Testis (tissue), 3 donors: ENCODE results near the gene STARD9. TPM values are rescaled to one million over a fixed set of nuclear protein-coding genes. Genes with fewer than 3 reads are reported as not detected.

Experiments used
- DNase-seq: peaks from one replicate; pipeline ENCODE4 v3.0.0-alpha.2; 2019
- H3K27ac ChIP-seq, 2 donors: fragments of 200-600 bp; sonication (generic); one replicate each; pipeline ENCODE4 v1.5.1; 2019
- H3K27me3 ChIP-seq: fragments of 200-600 bp; sonication (generic); one replicate; pipeline ENCODE4 v1.5.1; 2019
- H3K36me3 ChIP-seq: fragments of 200-600 bp; sonication (generic); one replicate; pipeline ENCODE4 v1.5.1; 2017; ENCODE audit warnings: low read depth; ENCODE audit errors: missing control alignments
- H3K4me1 ChIP-seq: fragments of 200-600 bp; sonication (generic); one replicate; pipeline ENCODE4 v1.5.1; 2019
- H3K4me3 ChIP-seq, 2 donors: fragments of 200-600 bp; sonication (generic); one replicate each; pipeline ENCODE4 v1.5.1; 2017 to 2019
- H3K9me3 ChIP-seq: fragments of 200-600 bp; sonication (generic); one replicate; pipeline ENCODE4 v1.5.1; 2017
- POLR2A ChIP-seq: fragments of 450-650 bp; IDR thresholded peaks from one replicate; pipeline ENCODE4 v1.6.1; 2017; ENCODE audit warnings: antibody characterized with exemption, mild to moderate bottlenecking, moderate library complexity
- WGBS, 2 donors: methylation state at CpG; one replicate each; pipeline ENCODE4 v1.1.5; 2018; 5-methylcytosine and 5-hydroxymethylcytosine counted together
- intact Hi-C: fragments of 100-400 bp; cut with DNase I; formaldehyde crosslinking; loops from one replicate; pipeline ENCODE4 v1.15.1; 2023; ENCODE audit warnings: low total_unique reads
- polyA plus RNA-seq: library from polyadenylated mRNA; stranded (reverse); fragments of 350-450 nt; fragmentation: Illumina TruSeq; extraction: RNeasy Lipid Tissue Mini Kit (QIAGEN cat#74804); gene quantifications from one replicate; pipeline ENCODE4 v1.2.3, GENCODE V29; 2014; ENCODE audit warnings: low read depth, low replicate concordance; ENCODE audit not compliant: insufficient read depth
- total RNA-seq, 2 donors: library from RNA; depleted of rRNA; stranded (reverse); fragments of >200 nt; gene quantifications; one replicate each; pipeline ENCODE4 v1.2.3, GENCODE V29; 2016
- TF ChIP-seq, protein P1 (sequence below), 3 experiments: fragments of 450-650 bp in 2 of 3; fragments of 200-600 bp in 1 of 3; sonication (generic) in 1 of 3; IDR thresholded peaks; one replicate each; pipeline ENCODE4 v1.5.1; 2016 to 2019; ENCODE audit warnings: antibody characterized with exemption in 3 of 3, mild to moderate bottlenecking in 2 of 3, moderate library complexity in 1 of 3

Gene STARD9
- total and polyA plus RNA-seq, 3 donors from 2014 or later: 41.1 to 137 (median 132) TPM

DNA sequence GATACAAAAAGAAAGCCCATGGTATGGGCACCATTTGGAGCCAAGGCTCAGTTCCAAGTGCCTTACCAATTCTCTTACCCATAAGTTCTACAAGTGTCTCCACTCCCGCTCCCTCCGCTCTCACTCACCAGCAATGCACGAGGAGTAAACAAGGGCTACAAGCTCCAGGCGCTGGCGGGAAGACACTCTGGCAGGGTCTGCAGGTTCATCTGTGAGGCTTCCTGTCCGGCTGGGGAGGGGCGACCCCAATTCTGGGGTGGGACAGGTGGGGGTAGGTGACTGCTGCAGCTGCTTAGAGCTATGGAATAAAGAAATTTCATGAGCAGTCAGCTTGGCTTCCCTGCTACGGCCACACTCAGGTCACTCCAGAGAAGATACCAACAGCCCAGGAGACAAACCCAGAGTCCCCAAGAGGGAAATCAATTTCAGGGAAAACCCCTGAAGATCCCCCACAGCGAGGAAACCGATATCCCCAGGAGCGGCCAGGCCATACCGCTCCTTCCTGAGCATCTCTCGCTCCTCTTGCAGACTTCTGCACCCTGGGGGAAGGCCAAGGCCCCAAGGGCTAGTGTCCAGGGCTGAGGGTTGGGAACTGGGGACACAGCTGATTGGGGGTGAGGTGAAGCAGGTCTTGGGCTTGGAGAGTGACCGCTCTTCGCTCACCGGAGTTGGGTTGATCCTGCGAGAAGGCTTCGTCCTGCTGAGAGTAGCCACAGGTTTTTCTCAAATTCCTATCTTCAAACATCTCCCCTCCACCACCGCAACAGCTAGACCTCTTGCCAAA, 160.2 kb downstream of the STARD9 start:
- Histone ChIP-seq H3K4me1 (peaks cover 11% of the 10 kb centered on the region), H3K9me3 (no peaks in the 10 kb centered on the region), H3K4me3 (peak overlapping the region; percentile 80 to 87), H3K27ac (peak overlapping the region; percentile 25 to 96), H3K36me3 (no peaks in the 10 kb centered on the region), H3K27me3 (no peaks in the 10 kb centered on the region)
- intact Hi-C loops: loop anchor here (10.0 kb wide), 1 partner anchor 189 kb away; the partner anchor contains the start of gene TTBK2
- WGBS, 2 donors: 44 to 64% methylated on average over 8 to 19 of the region's 19 CpGs
- TF ChIP-seq, protein P1, sequence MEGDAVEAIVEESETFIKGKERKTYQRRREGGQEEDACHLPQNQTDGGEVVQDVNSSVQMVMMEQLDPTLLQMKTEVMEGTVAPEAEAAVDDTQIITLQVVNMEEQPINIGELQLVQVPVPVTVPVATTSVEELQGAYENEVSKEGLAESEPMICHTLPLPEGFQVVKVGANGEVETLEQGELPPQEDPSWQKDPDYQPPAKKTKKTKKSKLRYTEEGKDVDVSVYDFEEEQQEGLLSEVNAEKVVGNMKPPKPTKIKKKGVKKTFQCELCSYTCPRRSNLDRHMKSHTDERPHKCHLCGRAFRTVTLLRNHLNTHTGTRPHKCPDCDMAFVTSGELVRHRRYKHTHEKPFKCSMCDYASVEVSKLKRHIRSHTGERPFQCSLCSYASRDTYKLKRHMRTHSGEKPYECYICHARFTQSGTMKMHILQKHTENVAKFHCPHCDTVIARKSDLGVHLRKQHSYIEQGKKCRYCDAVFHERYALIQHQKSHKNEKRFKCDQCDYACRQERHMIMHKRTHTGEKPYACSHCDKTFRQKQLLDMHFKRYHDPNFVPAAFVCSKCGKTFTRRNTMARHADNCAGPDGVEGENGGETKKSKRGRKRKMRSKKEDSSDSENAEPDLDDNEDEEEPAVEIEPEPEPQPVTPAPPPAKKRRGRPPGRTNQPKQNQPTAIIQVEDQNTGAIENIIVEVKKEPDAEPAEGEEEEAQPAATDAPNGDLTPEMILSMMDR (IDR thresholded peaks at IDR 0.05): no peak
- TF ChIP-seq POLR2A: no peak
- DNase-seq: no peak

DNA sequence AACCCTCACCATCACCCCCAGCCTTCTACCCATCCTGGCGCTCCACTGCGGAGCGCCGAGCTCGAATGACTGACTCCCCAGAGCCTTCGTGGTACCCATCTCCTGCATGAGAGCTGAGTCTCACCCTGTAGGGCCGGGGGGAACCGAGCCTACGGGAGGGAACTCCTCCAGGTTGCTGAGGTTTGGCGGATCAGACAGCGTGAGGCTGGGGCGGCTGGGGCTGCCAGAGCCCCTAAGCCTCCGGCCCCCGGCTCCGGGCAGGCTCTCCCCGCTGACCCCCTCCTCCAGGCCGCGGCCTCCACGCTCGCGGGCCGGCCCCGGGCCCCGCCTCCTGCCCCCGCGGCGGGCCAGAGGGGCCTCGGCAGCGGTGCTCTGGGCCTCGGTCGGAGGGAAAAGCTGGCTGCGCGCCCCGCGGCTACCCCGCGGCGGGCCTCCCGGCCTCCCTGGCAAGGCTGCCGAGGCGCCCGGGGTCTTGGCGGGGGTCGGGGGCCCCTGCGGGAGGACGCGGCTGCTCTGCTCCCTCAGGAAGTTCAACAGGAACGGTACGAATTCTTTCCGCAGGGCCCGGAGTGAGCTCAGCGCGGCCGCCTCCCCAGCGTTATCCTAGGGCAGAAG, 160.9 kb downstream of the STARD9 start:
- no peaks in the 10 kb centered on the region for H3K36me3 ChIP-seq
- intact Hi-C loops: loop anchor here (10.0 kb wide), 1 partner anchor 189 kb away; the partner anchor contains the start of gene TTBK2
- peaks cover 11% of the 10 kb centered on the region for H3K4me1 ChIP-seq
- 1% methylated on average over 29 of the region's 55 CpGs; no CpG with 5 or more reads in 1 of the 2 donors for WGBS, 2 donors
- no peak for TF ChIP-seq POLR2A
- TF ChIP-seq, protein P1 (IDR thresholded peaks at IDR 0.05): no peak
- peak overlapping the region; percentile 80 to 87 for H3K4me3 ChIP-seq
- no peaks in the 10 kb centered on the region for H3K27me3 ChIP-seq
- no peak for DNase-seq
- peak overlapping the region; percentile 76 to 96 for H3K27ac ChIP-seq
- H3K9me3 ChIP-seq: no peaks in the 10 kb centered on the region

DNA sequence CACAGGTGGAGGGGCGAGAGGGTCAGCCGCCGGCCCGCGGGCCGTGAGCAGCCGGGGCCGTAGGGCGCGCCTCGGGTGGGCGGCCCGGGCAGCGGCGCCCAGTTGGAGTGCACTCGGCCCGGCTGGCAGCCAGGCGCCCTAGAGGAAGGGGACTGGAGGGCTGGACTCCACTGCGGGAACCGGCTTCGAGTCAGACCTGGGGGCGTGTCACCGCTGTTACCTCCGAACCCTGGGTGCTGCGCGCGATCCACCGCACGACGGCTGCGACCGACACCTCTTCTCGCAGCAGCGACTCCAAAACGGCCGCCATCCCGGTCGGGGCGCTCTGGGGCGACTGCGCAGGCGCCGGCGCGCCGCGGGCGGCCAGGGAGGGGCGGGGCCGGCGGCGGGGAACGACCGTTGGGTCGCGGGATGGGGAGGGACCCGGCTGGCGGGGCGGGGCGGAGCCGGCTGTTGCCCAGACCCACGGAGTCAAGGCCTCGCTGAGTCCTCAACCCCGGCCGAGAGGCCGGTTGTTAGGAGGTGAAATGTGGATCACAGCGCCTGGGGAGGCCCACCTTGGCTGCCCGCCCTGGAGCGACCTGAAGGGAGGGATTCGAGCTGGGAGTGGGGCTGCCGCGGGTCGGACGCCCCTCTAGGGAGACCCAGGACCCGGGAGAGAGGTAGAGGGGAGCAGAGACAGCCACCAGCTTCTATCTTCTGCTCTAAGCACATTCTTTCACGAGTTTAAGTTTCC, 161.6 kb downstream of the STARD9 start, which contains the start of gene CDAN1:
CDAN1 (minus strand) TSS at position 336 of the 736 bp plus-strand sequence; CDS start at position 310, 26 bp downstream.
- peak within 1 kb of the TSS; percentile 80 to 87 for H3K4me3 ChIP-seq
- peaks cover 11% of the 10 kb centered on the region for H3K4me1 ChIP-seq
- no peaks in the 10 kb centered on the region for H3K36me3 ChIP-seq
- TF ChIP-seq, protein P1 (IDR thresholded peaks at IDR 0.05): no peak
- TF ChIP-seq POLR2A: peak; percentile 61
- no peaks in the 10 kb centered on the region for H3K27me3 ChIP-seq
- peak; percentile 93 for DNase-seq
- H3K27ac ChIP-seq: peak within 1 kb of the TSS; percentile 76 to 96
- no peaks in the 10 kb centered on the region for H3K9me3 ChIP-seq
- WGBS, 2 donors: 0% methylated on average over 2 to 36 of the region's 76 CpGs
- intact Hi-C loops: loop anchor here (10.0 kb wide), 1 partner anchor 188 kb away; the partner anchor contains the start of gene TTBK2

- DNase-seq: no peak
- Histone ChIP-seq H3K4me3 (peak overlapping the region; percentile 80 to 87), H3K36me3 (no peaks in the 10 kb centered on the region), H3K9me3 (no peaks in the 10 kb centered on the region), H3K27me3 (no peaks in the 10 kb centered on the region), H3K4me1 (peaks cover 11% of the 10 kb centered on the region), H3K27ac (peak overlapping the region; percentile 76 to 96)
- intact Hi-C loops: loop anchor here (10.0 kb wide), 1 partner anchor 187 kb away; the partner anchor contains the start of gene TTBK2
- TF ChIP-seq POLR2A: no peak
- TF ChIP-seq, protein P1 (IDR thresholded peaks at IDR 0.05): peak in 1 of 3 experiments; percentile 4
- 60 to 64% methylated on average over 21 of the region's 21 CpGs for WGBS, 2 donors
Measured at GRCh38 chr15:42737529-42738328, 162.3 kb downstream of the STARD9 start.
